K562 (cell line): ENCODE measurements around the gene RAD1. TPM values are rescaled to one million over a fixed set of nuclear protein-coding genes. Genes with fewer than 3 reads are reported as not detected.

Experiments
- ASH1L ChIP-seq: fragments of 450-650 bp; IDR thresholded peaks from 2 replicates; pipeline ENCODE4 v1.6.1; 2018; ENCODE audit warnings: borderline replicate concordance, mild to moderate bottlenecking, low read depth; ENCODE audit not compliant: partially characterized antibody
- BCOR ChIP-seq: fragments of 450-650 bp; IDR thresholded peaks from 2 replicates; pipeline ENCODE4 v1.6.1; 2016
- BRCA1 ChIP-seq, 2 experiments: fragments of 450-650 bp in 1 of 2; sonication (generic) in 1 of 2; formaldehyde crosslinking in 1 of 2; IDR thresholded peaks; 2 replicates each; pipeline versions ENCODE4 v1.5.0 to v1.6.1; 2017 to 2020; ENCODE audit warnings: mild to moderate bottlenecking in 1 of 2, missing genetic modification reagents in 1 of 2
- EP400 ChIP-seq: fragments of 450-650 bp; IDR thresholded peaks from 2 replicates; pipeline ENCODE4 v1.6.1; 2017; ENCODE audit warnings: antibody characterized with exemption, mild to moderate bottlenecking, moderate library complexity
- ETV1 ChIP-seq: fragments of 450-650 bp; conservative IDR thresholded peaks from 2 replicates; pipeline ENCODE4 v1.6.1; 2016; ENCODE audit warnings: missing genetic modification characterization, control low read depth, low read depth, missing compliant biosample characterization
- FOXP1 ChIP-seq: sonication (generic); formaldehyde crosslinking; IDR thresholded peaks from 2 replicates; pipeline ENCODE4 v1.8.0; 2022; ENCODE audit warnings: mild to moderate bottlenecking, missing genetic modification reagents
- HMG20B ChIP-seq: fragments of 250-450 bp; sonication (Bioruptor Pico); IDR thresholded peaks from 2 replicates; pipeline ENCODE4 v1.5.0; 2021; ENCODE audit warnings: mild to moderate bottlenecking
- HNRNPLL ChIP-seq: fragments of 200-400 bp; formaldehyde crosslinking; IDR thresholded peaks from 2 replicates; pipeline ENCODE4 v1.6.1; 2017; ENCODE audit warnings: low read length, low read depth, mild to moderate bottlenecking; ENCODE audit not compliant: poor library complexity, severe bottlenecking
- MAFK ChIP-seq: IDR thresholded peaks from 2 replicates; pipeline ENCODE4 v1.6.1; 2011; ENCODE audit warnings: low read length, improper control_type of control experiment
- MEIS2 ChIP-seq: fragments of 450-650 bp; IDR thresholded peaks from 2 replicates; pipeline ENCODE4 v1.6.1; 2014; ENCODE audit warnings: mild to moderate bottlenecking; ENCODE audit not compliant: partially characterized antibody
- MIER1 ChIP-seq: fragments of 450-650 bp; IDR thresholded peaks from 2 replicates; pipeline ENCODE4 v1.6.1; 2016; ENCODE audit warnings: antibody characterized with exemption, mild to moderate bottlenecking, low read depth
- NCOA1 ChIP-seq: fragments of 450-650 bp; IDR thresholded peaks from 2 replicates; pipeline ENCODE4 v1.6.1; 2016; ENCODE audit warnings: low read depth
- NEUROD1 ChIP-seq: fragments of 150-350 bp; IDR thresholded peaks from 2 replicates; pipeline ENCODE4 v1.6.1; 2014; ENCODE audit warnings: borderline replicate concordance, low read length, low read depth; ENCODE audit not compliant: partially characterized antibody
- PHF20 ChIP-seq: fragments of 450-650 bp; IDR thresholded peaks from 2 replicates; pipeline ENCODE4 v1.6.1; 2018; ENCODE audit not compliant: partially characterized antibody
- POLR2H ChIP-seq: IDR thresholded peaks from 2 replicates; pipeline ENCODE4 v1.6.1; 2016; ENCODE audit warnings: missing genetic modification characterization, low read depth, mild to moderate bottlenecking, control low read depth, missing compliant biosample characterization, moderate library complexity
- PRDM10 ChIP-seq: fragments of 450-650 bp; IDR thresholded peaks from 2 replicates; pipeline ENCODE4 v1.6.1; 2018; ENCODE audit not compliant: partially characterized antibody
- RBM34 ChIP-seq: fragments of 200-400 bp; formaldehyde crosslinking; IDR thresholded peaks from 2 replicates; pipeline ENCODE4 v1.6.1; 2018; ENCODE audit warnings: low read length, borderline replicate concordance; ENCODE audit not compliant: insufficient read depth
- SMAD3 ChIP-seq: fragments of 450-650 bp; formaldehyde crosslinking; conservative IDR thresholded peaks from 2 replicates; pipeline ENCODE4 v1.4.0; 2020; ENCODE audit warnings: mild to moderate bottlenecking
- SNAPC5 ChIP-seq: fragments of 250-450 bp; sonication (Bioruptor Pico); IDR thresholded peaks from 2 replicates; pipeline ENCODE4 v1.8.0; 2021; ENCODE audit warnings: moderate library complexity, mild to moderate bottlenecking, inconsistent platforms
- ZC3H8 ChIP-seq: fragments of 450-650 bp; IDR thresholded peaks from 2 replicates; pipeline ENCODE4 v1.6.1; 2017
- ZKSCAN1 ChIP-seq: fragments of 150-350 bp; IDR thresholded peaks from 2 replicates; pipeline ENCODE4 v1.6.1; 2016; ENCODE audit warnings: low read depth, low read length
- ZNF143 ChIP-seq: sonication (generic); formaldehyde crosslinking; IDR thresholded peaks from 2 replicates; pipeline ENCODE4 v1.9.0; 2022; ENCODE audit warnings: mild to moderate bottlenecking, missing genetic modification reagents
- ZNF408 ChIP-seq: fragments of 250-450 bp; sonication (Bioruptor Pico); IDR thresholded peaks from 2 replicates; pipeline ENCODE4 v1.4.0; 2020; ENCODE audit warnings: low read depth, mild to moderate bottlenecking, moderate library complexity
- polyA plus RNA-seq, 8 experiments: library from polyadenylated mRNA; depleted of rRNA in 4 of 8; stranded (reverse) in 5 of 8; unstranded in 3 of 8; fragments of >200 nt; fragmentation: Nextera tagmentation in 2 of 8; fragmentation: Illumina TruSeq in 1 of 8; extraction: Ambion mirVana in 2 of 8; extraction: Trizol in 1 of 8; gene quantifications; 2 replicates each; pipeline versions ENCODE4 v1.2.1 to v1.2.3, GENCODE V29; 2011 to 2014; ENCODE audit warnings: inconsistent platforms in 1 of 8, missing spikeins in 1 of 8
- total RNA-seq, 7 experiments: library from RNA; depleted of rRNA in 6 of 7; stranded (reverse); fragments of >200 nt in 6 of 7; fragmentation: Illumina TruSeq in 2 of 7; extraction: Trizol in 2 of 7; gene quantifications; 2 replicates each; pipeline versions ENCODE4 v1.2.1 to v1.2.3, GENCODE V29; 2011 to 2021; ENCODE audit warnings: low replicate concordance in 1 of 7
- TF ChIP-seq, protein P1 (sequence below): fragments of 450-650 bp; formaldehyde crosslinking; IDR thresholded peaks from 2 replicates; pipeline ENCODE4 v1.4.0; 2022; ENCODE audit warnings: missing genetic modification characterization
- TF ChIP-seq, protein P2 (sequence below): IDR thresholded peaks from 3 replicates; pipeline ENCODE4 v1.6.1; 2011; ENCODE audit warnings: borderline replicate concordance, mild to moderate bottlenecking; ENCODE audit not compliant: insufficient read length, insufficient read depth

Gene RAD1
- total and polyA plus RNA-seq, 9 of the 15 experiments (the other 6 are each of a cell fraction or from before 2014, with no cell fraction given) = 44.5 to 148 (median 60.8) TPM

- TF ChIP-seq NEUROD1 (no peak), ZNF408 (no peak), ASH1L (no peak), MAFK (no peak), MIER1 (no peak), BRCA1 (IDR thresholded peaks at IDR 0.05) (no peak), BRCA1 (CRISPR knock-in tag; IDR thresholded peaks at IDR 0.05) (no peak), PHF20 (no peak), ZKSCAN1 (no peak), ZC3H8 (no peak), ETV1 (tag) (no peak), HNRNPLL (peak; percentile 48), FOXP1 (CRISPR knock-in tag) (no peak), SMAD3 (CRISPR knock-in tag) (no peak), SNAPC5 (CRISPR knock-in tag) (no peak), ZNF143 (CRISPR knock-in tag) (no peak), EP400 (no peak), POLR2H (tag) (no peak), RBM34 (no peak), PRDM10 (no peak), HMG20B (CRISPR knock-in tag) (no peak), BCOR (no peak), MEIS2 (peak; percentile 52), NCOA1 (no peak; the same call in 1 of the 2 replicates)
- TF ChIP-seq, protein P1, sequence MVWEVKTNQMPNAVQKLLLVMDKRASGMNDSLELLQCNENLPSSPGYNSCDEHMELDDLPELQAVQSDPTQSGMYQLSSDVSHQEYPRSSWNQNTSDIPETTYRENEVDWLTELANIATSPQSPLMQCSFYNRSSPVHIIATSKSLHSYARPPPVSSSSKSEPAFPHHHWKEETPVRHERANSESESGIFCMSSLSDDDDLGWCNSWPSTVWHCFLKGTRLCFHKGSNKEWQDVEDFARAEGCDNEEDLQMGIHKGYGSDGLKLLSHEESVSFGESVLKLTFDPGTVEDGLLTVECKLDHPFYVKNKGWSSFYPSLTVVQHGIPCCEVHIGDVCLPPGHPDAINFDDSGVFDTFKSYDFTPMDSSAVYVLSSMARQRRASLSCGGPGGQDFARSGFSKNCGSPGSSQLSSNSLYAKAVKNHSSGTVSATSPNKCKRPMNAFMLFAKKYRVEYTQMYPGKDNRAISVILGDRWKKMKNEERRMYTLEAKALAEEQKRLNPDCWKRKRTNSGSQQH (CRISPR knock-in tag) = no peak
- TF ChIP-seq, protein P2, sequence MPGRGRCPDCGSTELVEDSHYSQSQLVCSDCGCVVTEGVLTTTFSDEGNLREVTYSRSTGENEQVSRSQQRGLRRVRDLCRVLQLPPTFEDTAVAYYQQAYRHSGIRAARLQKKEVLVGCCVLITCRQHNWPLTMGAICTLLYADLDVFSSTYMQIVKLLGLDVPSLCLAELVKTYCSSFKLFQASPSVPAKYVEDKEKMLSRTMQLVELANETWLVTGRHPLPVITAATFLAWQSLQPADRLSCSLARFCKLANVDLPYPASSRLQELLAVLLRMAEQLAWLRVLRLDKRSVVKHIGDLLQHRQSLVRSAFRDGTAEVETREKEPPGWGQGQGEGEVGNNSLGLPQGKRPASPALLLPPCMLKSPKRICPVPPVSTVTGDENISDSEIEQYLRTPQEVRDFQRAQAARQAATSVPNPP = no peak
Observed at GRCh38 chr5:34929134-34929719, 13.9 kb upstream of the RAD1 start, which contains the start of gene DNAJC21 (continued).
